HEK293 (cell line): Measurements from ENCODE around the gene GOPC.

Experiments used
- CTCF ChIP-seq: fragments of 450-650 bp; formaldehyde crosslinking; IDR thresholded peaks from 2 replicates; pipeline ENCODE4 v1.5.1; 2016; ENCODE audit warnings: missing biosample characterization, missing genetic modification characterization
- KLF16 ChIP-seq: fragments of 450-650 bp; formaldehyde crosslinking; IDR thresholded peaks from 2 replicates; pipeline ENCODE4 v1.5.1; 2017; ENCODE audit warnings: missing biosample characterization, missing genetic modification characterization
- PATZ1 ChIP-seq: fragments of 450-650 bp; formaldehyde crosslinking; IDR thresholded peaks from 2 replicates; pipeline ENCODE4 v1.5.1; 2016; ENCODE audit warnings: missing biosample characterization, missing genetic modification characterization
- ZBTB44 ChIP-seq: fragments of 450-650 bp; IDR thresholded peaks from 2 replicates; pipeline ENCODE4 v1.5.1; 2018; ENCODE audit warnings: missing biosample characterization, mild to moderate bottlenecking, missing genetic modification characterization
- ZNF660 ChIP-seq: fragments of 450-650 bp; IDR thresholded peaks from 2 replicates; pipeline ENCODE4 v1.5.1; 2018; ENCODE audit warnings: missing biosample characterization, mild to moderate bottlenecking, missing genetic modification characterization
- ZNF76 ChIP-seq: fragments of 450-650 bp; formaldehyde crosslinking; IDR thresholded peaks from 2 replicates; pipeline ENCODE4; 2016; ENCODE audit warnings: low read depth, missing biosample characterization, missing genetic modification characterization, borderline replicate concordance
- ZNF830 ChIP-seq: fragments of 450-650 bp; IDR thresholded peaks from 2 replicates; pipeline ENCODE4 v1.5.0; 2018; ENCODE audit warnings: missing biosample characterization, missing genetic modification characterization, low read depth, mild to moderate bottlenecking, moderate library complexity

- TF ChIP-seq CTCF (no peak), ZBTB44 (tag by site-specific recombination) (no peak), KLF16 (tag by site-specific recombination) (no peak), ZNF660 (tag by site-specific recombination) (no peak), PATZ1 (tag by site-specific recombination) (no peak), ZNF76 (no peak), ZNF830 (tag by site-specific recombination) (no peak)
Measured at GRCh38 chr6:117545161-117545595, 57.1 kb downstream of the GOPC start.
